GM12874 (cell line): ENCODE measurements around the gene SGSH.

ENCODE experiments used
- CTCF ChIP-seq: IDR thresholded peaks from 2 replicates; pipeline ENCODE4 v1.5.1; 2011; ENCODE audit warnings: low read depth, mild to moderate bottlenecking, control low read depth, low read length, moderate library complexity; ENCODE audit not compliant: insufficient read depth

SGSH gene

GRCh38 chr17:80185968-80186367 lies 34.2 kb downstream of the SGSH start:
- no peak for TF ChIP-seq CTCF

DNA sequence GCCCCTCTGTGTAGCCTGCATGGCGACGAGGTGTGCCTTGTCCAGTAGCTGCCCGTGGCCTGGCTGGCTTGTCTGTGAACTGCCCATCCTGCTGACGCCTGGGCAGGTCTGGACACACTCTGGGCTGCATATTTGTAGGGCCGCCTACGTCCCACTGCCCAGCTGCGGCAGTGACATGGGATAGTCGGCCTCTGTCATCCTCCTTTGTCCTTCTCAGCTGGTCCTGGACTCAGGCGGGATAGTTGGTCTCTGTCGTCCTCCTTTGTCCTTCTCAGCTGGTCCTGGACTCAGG lies 35.8 kb downstream of the SGSH start:
- TF ChIP-seq CTCF: no peak

DNA sequence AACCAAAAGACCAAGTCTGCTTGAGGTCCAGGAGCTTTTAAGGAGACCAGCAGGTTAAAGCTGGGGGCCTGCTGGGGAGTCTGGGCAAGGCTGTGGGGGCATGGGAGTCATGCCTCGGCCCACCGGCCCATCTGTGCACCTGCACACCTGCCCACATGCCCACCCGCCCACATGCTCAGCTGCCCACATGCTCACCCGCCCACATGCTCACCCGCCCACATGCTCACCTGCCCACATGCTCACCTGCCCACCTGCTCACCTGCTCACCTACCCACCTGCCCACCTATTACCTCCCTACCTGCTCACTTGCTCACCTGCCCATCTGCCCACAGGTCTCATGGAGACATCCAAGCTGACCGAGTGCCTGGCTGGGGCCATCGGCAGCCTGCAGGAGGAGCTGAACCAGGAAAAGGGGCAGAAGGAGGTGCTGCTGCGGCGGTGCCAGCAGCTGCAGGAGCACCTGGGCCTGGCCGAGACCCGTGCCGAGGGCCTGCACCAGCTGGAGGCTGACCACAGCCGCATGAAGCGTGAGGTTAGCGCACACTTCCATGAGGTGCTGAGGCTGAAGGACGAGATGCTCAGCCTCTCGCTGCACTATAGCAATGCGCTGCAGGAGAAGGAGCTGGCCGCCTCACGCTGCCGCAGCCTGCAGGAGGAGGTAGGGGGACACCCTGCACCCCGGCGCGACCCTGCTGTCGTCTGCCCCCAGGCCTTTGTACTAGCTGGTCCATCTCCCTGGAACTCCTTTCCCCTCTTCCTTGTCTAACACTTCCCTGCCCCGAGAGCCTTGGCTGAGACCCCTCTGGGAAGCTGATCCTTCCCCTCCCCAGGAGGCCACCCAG lies 36.3 kb downstream of the SGSH start:
- no peak for TF ChIP-seq CTCF

- TF ChIP-seq CTCF: no peak
Measured at GRCh38 chr17:80182845-80183223, 37.3 kb downstream of the SGSH start.

DNA sequence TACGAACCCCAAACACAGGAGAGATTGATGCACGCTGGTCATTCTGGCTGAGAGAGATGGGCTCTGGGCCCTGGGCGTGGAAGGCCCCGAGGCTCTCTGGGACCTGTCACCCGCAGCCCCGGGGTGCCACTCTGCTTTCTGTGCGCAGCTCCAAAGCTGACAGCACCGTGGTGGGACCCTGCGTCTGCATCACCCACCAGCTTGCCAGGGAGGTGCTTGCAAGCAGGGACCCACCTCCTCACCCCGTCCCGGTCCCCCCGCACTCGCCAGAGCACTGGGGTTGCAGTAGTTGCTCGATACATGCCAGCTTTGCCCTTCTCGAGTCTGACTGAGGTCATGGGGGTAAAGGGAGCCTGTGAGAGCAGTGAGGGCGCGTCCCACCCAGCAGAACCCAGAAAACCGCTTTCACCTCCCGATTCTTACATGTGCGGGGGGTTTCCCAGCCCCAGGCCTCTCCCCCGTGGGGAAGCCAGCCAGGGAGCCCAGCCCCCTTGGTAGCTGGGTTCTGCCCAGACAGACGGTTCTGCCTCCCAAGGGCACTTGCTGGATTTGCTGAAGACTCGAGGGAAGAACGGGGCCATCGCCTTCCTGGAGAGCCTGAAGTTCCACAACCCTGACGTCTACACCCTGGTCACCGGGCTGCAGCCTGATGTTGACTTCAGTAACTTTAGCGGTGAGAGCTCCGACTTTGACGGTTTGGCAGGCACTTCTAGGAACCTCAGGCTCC lies 37.9 kb downstream of the SGSH start:
- TF ChIP-seq CTCF: no peak

- TF ChIP-seq CTCF: no peak
Measured at GRCh38 chr17:80181431-80181830, 38.7 kb downstream of the SGSH start.

DNA sequence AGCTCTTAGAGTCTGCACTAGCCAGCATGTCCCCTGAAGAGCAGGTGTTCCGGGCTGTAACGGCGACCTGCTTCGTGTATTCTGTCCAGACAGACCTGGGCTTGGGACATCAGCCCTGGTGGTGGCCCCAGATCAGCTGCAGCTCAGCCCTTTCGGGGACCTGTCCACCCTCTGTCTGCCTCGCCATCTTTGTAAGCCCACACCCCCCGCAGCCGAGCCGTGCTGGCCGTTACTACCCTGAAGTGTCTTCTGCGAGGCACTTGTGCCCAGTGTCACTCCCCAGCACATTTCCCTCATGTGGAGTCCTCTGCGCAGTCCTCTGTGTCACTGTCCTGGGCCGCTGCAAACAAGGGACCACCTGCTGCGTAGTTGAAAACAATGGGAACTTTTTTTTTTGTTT lies 39.9 kb downstream of the SGSH start:
- TF ChIP-seq CTCF: no peak
